HG02970 (cell line): Measurements from ENCODE around the gene SCN5A.

ENCODE experiments used
- ATAC-seq: cut with Tn5 transposase; IDR thresholded peaks from one replicate; pipeline ENCODE4 v1.9.1; 2021; ENCODE audit warnings: mild to moderate bottlenecking, moderate library complexity, moderate number of reproducible peaks; ENCODE audit not compliant: unreplicated experiment, low FRiP score

The SCN5A gene

DNA sequence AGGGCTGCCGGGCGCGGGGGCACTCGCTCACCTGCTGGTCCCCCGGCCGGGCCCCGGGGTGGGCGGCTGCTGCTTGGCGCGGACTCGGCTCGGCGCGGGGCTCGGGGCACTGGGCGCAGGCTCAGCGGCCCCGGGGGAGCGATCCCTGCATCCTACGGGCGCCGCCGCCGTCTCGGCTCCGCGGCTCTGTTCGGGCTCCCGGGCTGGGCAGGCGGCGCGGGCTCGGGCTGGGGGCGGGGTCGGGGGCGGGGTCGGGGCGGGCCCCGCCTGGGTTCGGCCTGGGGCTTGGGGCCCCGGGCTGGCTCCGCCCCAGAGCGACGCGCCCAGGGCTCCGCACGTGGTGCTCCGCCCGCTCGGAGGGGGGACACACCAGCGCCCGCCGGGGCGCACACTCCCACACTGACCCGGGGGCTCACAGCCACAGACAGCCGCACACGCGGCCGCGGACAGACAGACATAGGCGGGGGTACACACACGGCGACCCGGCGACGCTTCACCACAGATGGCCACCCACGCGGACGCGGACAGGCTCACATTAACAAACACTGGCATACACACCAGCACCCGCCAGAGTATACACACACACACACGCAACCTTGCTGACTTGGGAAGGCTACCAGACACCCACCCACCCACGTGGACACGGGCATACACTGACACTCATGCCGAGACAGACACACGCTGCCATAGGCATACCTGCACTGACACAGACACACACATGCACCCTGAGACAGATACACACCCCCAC, at the start of gene SCN5A:
Gene SCN5A (minus strand): TSS at position 188 of the 748 bp plus-strand sequence. CDS start 16,380 bp downstream, outside the sequence.
- no peak for ATAC-seq

DNA sequence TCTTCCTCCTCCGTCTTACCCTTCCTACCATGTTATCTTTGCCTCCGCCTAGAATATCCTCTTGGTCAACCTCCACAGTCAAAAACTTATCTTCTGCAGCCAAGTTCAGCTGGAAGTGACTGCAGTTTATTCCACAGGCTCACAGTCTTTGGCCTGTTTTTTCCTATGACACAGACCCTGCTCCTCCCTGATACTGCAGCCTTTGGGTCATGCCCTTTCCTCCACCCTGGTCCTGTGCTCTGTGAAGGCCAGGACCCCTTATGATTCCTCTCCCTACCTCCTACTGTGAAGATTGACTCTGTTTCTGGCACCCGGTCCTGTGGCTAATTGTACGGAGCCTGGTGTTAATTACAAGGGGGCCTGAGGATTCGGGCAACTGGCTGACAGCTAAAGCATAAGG, 49.3 kb upstream of the SCN5A start:
- no peak for ATAC-seq

DNA sequence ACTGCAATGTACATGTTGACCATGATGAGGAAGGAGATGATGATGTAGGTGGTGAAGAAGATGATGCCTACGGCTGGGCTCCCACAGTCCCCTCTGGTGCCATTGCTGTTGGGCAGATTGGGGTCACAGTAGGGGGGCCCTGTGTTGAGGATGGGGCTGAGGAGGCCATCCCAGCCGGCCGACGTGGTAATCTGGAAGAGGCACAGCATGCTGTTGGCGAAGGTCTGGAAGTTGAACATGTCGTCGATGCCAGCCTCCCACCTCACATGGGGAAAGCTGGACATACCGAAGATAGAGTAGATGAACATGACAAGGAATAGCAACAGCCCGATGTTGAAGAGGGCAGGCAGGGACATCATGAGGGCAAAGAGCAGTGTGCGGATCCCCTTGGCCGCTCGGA, 48.6 kb upstream of the SCN5A start:
- no peak for ATAC-seq

DNA sequence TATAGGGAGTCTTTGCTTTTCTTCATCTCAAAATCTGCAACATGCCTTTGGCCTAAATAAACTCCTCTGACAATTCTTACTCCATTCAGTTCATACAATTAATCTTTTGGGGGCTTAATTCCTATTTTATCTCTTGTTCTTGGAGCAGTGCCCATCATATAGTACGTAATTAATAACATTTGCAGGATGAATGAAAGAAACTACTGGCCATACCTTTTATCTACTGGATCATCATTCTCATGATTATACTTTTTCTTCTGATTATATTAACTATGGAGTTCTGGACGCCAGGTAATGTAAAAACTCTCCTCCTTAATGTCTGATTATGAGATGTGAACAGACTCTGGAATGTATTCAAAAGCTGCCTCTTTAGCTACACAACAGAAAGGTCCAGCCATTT, 46.5 kb upstream of the SCN5A start:
- no peak for ATAC-seq

DNA sequence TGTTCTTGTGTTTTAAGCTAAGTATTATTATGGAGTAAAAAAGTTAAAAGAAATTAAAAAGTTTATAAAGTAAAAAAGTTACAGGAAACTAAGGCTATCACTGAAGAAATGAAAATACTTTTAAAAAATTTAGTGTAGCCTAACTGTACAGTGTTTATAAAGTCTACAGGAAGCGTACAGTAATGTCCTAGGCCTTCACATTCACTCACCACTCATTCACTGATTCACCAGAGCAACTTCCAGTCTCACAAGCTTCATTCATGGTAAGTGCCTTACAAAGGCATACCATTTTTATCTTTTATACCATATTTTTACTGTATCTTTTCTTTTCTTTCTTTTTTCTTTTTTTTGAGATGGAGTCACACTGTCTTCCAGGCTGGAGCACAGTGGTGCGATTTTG, 40.7 kb upstream of the SCN5A start:
- no peak for ATAC-seq

DNA sequence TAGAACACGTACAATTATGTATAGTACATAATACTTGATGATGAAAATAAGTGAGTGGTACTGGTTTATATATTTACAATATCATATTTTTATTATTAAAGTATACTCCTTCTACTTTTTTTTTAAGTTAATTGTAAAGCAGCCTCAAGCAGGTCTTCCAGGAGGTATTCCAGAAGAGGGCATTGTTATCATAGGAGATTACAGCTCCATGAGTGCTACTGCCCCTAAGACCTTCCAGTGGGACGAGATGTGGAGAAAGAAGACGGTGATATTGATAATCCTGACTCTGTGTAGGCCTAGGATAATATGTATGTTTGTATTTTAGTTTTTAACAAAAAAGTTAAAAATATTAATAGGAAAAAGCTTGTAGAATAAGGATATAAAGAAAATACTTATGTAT, 40.3 kb upstream of the SCN5A start:
- ATAC-seq: no peak

DNA sequence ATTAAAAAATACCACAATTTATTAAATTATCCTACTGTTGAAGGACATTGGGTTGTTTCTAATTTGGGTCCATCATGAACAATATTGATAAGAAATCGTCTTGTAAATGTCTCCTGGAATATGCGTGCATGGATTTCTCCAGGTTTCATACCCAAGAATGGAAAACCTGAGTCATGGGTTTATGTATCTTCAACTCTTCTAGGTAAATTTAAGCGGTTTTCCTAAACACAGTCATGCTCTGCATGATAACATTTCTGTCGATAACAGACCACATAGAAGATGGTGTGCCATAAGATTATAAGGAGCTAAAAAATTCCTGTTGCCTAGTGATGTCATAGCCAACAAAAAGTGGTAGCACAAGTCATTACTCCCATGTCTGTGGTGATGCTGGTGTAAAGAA, 39.9 kb upstream of the SCN5A start:
- no peak for ATAC-seq

DNA sequence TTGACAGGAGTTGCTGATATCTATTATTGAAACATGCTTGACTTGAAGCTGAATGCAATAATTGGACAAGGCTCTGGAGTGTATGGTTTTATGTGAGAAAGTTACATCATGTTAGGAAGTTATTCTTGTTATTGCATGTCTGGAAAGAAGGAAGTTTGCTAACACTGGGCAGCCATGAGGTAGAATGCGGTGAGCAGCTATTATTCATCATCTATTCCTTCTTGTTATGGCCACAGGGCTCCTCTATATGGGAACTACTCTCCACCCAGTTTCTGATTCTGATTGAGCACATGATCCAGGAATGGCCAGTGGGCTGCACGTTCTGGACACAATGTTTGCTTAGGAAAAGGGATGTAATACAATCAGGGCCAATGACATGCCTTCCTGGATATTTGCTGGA, 37.8 kb upstream of the SCN5A start:
- no peak for ATAC-seq

DNA sequence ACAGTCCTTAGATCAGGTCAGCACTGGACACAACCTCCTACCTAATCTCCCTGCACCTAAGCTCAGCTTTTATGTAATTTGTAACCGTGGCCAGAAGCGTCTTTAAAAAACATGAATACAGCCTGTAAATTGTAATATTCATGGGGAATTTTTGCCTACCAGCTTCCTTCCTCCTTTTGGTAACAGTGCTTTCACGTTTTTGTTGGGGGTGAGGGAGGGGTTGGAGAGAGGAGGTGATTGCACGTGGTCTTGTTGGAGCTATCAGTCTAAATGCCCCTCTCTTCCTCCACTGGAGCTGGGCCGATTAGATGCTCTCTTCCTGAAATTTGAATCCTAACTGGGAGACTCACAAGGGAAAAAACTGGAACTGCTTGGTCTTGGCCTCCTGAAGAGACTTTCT, 35.1 kb upstream of the SCN5A start:
- no peak for ATAC-seq

DNA sequence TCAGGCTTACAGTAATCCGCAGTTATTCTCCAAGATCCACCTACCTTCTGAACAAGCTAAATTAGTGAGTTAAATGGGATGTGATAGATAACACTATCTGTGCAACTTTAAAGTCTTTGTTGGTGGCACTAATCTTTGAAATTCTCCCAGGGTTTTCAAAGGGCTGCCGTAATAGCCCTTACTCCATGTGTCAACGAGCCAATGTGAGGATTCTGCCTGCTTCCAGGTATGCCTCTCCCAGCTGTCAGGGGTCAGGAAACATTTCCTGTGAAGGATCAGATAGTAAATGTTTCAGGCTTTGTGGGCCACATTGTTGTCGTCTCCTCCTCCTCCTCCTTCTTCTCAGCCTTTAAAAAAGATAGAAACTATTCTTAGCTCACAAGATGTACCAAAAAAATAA, 20.2 kb upstream of the SCN5A start:
- no peak for ATAC-seq

DNA sequence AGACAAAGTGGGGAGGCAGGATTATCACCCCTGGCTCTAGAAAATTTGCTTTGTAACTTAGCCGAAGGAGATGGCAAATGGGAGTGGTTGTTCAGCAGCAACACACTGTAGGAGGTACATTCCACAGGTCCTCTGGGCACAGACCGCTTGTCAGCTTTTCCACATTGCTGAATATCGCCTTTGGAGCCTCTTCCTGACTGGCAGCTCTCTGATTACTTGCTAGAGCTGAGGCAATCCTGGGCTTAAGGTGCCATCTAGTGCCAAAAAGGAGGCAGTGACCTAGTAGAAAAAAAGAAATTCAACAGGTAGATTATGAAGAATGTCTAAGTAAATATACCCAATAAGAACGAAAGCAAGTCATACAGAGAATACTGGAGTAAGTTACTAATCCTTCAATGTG, 13.1 kb upstream of the SCN5A start:
- ATAC-seq: no peak

DNA sequence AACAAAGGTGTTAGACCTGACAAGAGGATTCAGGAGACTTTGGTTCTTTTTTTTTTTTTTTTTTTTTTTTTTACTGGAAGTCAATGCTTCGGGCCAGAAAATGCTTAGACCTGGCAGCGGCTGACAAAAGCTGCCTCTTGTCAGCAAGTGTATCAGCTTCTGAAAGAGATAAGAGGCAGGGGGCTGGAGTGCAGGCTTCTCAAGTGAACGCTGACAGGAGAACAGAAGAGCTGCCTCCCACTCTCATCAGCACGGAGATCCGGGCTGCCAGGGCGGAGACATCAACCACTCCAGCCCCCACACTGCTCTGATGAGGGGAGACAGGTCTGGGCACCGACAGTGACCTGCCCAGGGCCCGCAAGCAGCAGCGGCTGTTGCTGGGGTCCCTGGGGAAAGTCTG, 9.4 kb upstream of the SCN5A start:
- ATAC-seq: no peak

DNA sequence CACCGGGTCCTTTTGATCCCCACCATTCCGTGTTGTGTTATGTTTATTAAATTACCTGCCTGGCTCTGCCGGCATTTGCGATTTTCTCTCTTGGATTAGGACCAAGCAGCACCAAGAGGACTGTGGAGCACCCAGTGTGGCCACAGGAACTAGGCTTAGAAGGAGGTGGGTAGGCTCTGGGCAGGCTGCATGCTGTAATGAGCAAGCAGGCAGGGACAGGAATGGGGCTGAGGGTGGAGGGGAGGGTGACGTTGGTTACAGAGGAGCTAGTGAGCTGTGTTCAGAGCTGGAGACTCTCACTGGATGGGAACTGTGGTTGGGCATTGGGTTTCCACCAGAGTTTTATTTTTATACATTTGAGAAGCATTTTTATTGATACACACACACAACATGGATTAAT, 7.9 kb upstream of the SCN5A start:
- no peak for ATAC-seq

DNA sequence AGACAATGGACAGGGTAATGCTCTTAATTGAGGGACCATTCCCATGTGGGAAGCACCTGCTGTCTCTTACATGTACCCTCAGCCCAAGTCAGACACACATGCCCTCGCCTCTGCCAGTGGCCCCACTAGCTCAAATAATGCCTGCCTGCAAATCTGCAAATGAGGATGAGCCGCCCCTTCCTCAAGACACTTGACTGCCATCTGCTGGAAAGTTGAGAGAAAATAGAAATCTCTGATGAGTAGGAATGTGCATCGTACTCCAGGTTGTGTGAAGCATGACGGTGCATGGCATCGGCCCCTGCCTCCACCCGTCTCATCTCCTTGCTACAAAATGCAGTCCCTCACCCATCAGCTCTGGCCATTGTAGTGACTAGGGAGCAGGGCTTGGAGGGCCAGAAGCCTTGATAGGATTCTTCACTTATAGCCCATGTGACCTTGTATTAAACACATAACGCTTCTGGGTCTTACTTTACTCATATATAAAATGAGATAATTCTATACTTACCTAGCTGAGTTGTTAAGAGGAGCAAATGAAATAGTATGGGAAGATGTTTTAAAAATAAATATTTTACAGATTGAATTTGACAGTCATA, 6.3 kb upstream of the SCN5A start:
- ATAC-seq: no peak

DNA sequence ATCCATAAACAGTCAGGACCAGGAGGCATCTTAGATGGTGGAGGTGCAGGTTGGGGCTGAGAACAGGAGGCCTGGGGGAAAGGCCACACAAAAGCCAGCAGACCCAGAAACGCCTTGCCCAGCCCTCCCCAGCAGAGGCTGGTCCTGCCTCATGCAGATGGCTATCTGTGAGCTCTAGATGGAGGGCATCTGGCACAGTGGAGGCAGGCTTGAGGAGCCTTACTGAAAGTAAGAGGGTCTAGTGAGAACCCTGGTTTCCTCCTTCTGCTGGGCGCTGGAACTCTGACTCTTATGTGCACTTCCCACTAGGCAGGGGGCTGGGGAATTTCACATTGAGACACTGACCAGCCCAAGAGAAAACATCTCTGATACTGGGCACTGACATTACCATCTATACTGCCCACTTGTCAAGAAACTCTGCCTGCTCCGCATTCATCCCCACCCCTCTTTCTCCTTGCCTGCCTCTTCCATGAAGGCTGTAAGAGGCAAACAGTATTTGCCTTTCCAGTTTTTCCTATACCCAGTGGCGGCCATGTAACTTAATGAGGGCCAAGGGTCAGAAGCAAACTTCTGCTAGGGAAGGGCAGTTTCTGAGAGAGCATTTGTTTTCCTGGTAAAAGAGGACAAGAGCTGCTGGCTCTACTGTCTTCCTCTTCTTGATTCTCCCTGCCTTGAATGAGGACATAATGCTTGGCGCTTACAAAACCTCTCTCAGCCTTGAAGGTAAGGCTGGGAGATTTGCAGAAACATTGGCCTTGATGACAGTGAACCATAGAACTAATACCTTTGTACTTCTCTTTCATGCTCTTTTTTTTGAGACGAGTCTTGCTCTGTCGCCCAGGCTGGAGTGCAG, 4.4 kb upstream of the SCN5A start:
- ATAC-seq: no peak

DNA sequence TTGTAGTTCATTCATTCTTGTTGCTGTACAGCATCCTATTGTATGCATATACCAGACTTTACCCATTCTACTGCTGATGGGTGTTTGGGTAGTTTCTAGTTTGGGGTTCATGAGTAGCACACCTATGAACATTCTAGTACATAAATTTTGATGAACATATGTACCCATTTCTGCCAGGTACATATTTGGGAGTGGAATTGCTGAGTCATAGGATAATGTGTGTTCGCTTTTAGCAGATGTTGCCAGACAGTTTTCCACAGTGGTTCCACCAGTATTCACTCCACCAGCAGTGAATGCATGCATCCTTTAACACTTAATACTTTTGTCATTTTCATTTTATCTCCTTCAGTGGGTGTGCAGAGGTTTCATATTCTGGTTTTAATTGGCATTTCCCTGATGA, 3.4 kb upstream of the SCN5A start:
- no peak for ATAC-seq

DNA sequence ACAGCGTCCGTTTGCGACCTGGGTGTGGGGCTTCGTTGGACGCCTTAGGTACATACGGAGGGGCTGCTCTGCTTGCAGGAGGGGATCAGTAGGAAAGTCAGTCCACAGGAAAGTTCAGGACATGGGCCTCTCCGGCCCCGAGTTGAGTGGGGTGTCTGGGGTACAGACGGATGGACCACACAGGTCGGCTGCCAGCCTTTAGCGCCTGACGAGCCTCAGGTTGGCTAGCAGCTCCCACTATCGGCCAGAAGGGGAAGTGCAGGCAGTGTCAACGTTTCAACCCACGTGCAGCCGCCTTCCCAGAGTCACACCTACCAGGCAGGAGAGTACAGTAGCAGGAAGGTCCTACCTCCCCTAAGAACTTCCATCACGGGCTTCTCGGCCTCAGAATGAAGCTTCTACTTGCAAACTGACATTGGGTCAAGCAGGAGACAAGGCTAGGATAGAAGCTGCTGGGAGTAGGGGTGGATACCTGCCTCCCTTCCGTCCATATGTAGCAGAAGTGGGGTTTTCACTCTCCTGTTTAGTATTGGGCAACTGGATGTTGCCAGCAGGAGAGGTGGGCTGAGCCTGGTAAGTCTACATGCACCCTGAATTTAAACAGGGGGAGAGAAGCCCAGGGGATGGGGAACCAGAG, 1.8 kb upstream of the SCN5A start:
- ATAC-seq: peak; percentile 47

DNA sequence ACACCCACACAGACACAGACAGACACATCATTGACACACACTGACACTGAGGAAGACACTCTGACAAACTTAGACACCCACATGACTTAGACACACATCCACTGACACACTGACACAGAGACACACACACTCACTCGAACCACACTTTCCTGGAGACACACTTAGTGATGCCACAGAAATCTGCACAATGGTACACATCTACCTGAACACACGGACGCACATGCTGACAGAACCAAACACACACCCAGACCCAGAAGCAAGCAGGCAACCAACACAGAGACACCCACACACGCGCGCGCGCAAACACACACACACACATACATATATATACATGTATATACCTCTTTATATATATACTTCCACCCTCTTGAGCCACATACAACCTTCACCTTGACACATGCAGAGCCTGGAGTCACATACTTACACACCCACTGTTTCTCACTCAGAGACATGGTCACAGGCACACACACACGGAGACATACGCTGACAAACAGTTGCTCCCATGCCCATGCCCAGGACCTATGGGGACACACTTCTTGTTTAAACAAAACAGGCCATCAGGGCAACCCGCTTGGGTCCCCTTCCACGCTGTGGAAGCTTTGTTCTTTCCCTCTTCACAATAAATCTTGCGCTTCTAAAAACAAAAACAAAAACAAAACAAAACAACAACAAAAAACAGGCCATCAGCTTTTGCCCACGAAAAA, 913 bp upstream of the SCN5A start:
- ATAC-seq: no peak

DNA sequence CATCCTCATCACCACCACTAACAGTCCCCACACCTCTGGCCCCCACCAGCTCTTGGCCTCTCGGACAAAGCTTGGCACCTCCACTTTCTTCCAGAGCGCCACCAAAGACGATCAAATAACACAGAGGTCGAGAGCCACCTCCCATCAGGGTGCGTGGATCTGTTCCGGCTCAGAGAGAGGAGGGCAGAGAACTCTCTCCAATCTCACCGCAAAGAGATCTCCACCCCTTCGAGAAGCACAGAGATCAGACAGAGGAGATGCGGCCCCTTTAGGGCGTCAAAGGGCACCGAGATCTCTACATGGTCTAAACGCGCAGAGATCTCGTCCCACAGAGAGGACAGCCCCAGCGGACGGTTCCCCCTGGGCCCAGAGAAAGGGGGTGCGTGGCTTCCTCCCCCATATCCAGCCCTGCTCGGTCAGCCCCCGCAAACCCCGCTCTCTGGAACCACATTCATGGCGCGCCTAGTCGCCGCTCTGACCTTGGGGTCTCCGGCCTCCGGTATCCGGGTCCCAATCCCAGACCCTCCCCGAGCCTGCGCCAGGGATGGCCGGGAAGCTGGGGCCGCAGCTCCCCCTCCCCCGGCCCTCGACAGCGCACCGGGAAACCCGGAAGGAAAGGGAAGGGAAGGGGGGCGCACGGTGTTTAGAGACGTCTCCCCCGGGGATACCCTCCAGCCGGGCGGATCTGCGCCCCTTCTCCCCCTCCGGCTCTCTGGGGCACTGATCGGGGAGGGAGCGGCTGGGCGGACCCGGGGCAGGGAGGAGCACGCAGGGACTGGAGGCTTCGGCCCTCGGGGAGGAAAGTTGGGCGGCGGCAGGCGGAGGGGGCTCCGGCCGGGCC, 608 bp downstream of the SCN5A start:
- ATAC-seq: no peak
